GM12875 (cell line): ENCODE measurements around the gene TIAL1.
"Not testable (repeated sequence)": the region's sequence is repeated elsewhere in the genome, so short reads cannot be mapped to it uniquely, and the experiment has no call there.

Experiments used
- H3K4me3 ChIP-seq: one replicate; pipeline ENCODE4 v1.5.1; 2011; ENCODE audit warnings: low read depth, low read length, control low read depth
- TF ChIP-seq, protein P1 (sequence below): IDR thresholded peaks from 2 replicates; pipeline ENCODE4 v1.5.1; 2011; ENCODE audit warnings: low read depth, mild to moderate bottlenecking, control low read depth, inconsistent platforms, low read length, moderate library complexity, borderline replicate concordance; ENCODE audit not compliant: insufficient read depth

The TIAL1 gene

DNA sequence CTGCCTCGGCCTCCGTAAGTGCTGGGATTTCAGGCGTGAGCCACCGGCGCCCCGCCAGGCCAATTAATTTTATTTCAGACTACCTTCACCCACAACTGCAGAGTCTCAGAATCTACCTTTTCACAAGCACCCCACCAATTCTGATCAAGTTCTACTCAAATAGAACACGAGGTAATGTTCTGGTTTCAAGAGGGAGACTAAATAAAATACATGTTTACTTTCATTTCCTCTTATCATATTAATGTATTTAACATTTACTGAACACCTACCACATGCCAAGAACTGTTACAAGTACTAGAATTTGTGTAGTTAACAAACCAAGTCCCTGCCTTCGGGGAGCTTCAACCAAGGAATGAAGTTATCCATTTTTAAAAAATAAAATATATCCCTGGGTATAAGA, 28.8 kb downstream of the TIAL1 start:
- TF ChIP-seq, protein P1, sequence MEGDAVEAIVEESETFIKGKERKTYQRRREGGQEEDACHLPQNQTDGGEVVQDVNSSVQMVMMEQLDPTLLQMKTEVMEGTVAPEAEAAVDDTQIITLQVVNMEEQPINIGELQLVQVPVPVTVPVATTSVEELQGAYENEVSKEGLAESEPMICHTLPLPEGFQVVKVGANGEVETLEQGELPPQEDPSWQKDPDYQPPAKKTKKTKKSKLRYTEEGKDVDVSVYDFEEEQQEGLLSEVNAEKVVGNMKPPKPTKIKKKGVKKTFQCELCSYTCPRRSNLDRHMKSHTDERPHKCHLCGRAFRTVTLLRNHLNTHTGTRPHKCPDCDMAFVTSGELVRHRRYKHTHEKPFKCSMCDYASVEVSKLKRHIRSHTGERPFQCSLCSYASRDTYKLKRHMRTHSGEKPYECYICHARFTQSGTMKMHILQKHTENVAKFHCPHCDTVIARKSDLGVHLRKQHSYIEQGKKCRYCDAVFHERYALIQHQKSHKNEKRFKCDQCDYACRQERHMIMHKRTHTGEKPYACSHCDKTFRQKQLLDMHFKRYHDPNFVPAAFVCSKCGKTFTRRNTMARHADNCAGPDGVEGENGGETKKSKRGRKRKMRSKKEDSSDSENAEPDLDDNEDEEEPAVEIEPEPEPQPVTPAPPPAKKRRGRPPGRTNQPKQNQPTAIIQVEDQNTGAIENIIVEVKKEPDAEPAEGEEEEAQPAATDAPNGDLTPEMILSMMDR: no peak
- no peak overlapping the region for H3K4me3 ChIP-seq

DNA sequence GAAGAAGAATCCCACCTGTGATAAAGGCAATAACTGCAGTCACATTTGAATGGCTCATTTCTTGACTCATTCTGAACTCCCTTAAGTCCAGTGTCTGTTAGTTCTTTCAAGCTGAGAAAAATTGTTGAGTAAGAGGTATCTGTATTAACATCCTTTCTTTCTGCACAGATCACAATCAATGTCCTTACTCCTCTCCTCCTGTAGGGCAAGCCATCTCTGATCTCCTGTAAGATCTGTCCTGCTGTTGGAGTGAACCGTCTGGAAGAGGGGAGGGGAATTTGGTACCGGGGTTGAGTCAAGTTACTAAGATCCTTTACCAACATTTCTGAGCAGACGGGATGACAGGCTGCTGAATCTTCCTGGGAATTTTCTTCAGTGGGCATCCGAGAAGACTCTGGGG, 34.7 kb downstream of the TIAL1 start:
- TF ChIP-seq, protein P1: no peak

DNA sequence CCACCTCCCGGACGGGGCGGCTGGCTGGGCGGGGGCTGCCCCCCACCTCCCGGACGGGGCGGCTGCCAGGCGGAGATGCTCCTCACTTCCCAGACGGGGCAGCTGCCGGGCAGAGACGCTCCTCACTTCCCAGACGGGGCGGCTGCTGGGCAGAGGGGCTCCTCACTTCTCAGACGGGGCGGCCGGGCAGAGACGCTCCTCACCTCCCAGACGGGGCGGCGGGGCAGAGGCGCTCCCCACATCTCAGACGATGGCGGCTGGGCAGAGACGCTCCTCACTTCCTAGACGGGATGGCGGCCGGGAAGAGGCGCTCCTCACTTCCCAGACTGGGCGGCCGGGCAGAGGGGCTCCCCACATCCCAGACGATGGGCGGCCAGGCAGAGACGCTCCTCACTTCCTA, 37.3 kb downstream of the TIAL1 start:
- H3K4me3 ChIP-seq: not testable (repeated sequence)

More for the DNA sequence above, 34.7 kb downstream of the TIAL1 start:
- H3K4me3 ChIP-seq: no peak overlapping the region

DNA sequence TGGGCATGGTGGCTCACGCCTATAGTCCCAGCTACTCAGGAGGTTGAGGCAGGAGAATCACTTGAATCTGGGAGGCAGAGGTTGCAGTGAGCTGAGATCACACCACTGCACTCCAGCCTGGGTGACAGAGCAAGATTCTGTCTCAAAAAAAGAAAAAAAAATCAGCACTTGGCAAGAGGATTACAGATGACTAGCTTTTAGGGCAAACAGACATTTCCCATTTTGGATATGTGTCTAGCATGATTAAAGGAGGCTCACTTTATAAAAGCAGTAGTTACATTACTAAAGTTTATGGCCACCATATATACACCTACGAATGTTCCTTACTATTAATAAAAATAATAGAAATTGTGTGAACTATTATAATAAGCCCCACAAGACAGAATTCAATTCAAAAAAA, 40.7 kb downstream of the TIAL1 start:
- not testable (repeated sequence) for H3K4me3 ChIP-seq

DNA sequence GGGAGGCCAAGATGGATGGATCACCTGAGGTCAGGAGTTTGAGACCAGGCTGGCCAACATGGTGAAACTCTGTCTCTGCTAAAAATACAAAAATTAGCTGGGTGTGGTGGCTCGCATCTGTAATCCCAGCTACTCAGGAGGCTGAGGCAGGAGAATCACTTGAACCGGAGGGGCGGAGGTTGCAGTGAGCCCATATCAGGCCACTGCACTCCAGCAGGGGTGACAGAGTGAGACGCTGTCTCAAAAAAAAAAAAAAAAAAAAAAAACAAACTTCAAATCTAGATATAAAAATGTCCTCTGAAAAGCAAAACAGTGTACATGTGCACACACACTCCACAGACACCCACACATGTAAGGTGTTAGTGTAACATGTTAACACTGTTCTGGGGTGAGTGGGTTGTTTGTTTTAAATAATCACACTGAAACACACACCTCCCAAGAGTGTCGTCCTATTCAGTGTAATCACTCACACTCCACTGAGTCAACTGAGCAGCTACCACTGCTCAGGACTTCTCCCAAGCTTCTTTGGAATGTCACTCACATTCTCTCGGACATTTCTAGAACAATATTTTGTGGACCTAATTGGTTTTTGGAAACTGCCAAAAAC, 41.5 kb downstream of the TIAL1 start:
- TF ChIP-seq, protein P1: no peak
- H3K4me3 ChIP-seq: no peak overlapping the region

DNA sequence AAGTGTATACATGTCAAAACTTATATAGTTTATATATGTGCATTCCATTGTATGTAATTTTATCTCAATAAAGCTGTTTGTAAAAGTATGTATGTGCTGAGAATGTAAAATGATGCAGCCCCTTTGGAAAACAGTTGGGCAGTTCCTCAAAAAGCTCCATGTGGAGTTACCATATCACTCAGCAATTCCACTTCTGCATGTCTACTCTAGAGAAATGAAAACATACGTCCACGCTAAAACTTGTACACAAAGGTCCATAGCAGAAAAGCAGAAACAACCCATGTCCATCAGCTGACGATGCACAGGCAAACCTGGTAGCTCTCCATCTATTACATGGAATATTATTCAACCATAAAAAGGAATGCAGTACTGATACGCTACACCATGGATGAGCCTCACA, 45.9 kb downstream of the TIAL1 start:
- H3K4me3 ChIP-seq: no peak overlapping the region
- TF ChIP-seq, protein P1: no peak

DNA sequence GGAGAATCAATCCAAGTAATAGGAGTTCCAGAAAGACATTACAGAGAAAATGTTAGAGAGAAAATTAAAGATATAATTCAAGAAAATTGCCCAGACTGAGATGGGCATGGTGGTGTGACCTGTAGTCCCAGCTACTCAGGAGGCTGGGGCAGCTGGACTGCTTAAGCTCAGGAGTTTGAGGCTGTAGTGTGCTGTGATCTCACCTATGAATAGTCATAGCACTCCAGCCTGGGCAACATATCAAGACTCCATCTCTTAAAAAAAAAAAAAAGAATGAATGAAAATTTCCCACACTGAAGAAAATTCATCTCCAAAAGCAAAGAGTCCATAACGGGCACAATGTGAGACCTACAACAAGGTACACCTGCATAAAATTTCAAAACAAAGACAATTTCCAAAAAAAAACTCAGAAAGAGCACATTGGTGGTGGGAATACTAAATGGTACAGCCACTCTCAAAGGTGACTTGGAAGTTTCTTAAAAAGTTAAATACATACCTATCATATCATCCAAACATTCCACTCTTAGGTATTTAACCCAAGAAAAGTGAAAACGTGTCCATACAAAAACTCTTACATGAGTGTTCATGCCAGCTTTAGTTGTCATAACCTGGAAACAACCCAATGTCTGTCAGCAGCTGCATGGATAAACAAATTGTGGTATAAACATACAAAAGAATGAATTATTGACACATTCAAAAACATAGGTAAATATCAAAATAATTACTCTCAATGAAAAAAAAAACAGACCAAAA, 47.3 kb downstream of the TIAL1 start:
- no peak overlapping the region for H3K4me3 ChIP-seq
- TF ChIP-seq, protein P1: no peak

DNA sequence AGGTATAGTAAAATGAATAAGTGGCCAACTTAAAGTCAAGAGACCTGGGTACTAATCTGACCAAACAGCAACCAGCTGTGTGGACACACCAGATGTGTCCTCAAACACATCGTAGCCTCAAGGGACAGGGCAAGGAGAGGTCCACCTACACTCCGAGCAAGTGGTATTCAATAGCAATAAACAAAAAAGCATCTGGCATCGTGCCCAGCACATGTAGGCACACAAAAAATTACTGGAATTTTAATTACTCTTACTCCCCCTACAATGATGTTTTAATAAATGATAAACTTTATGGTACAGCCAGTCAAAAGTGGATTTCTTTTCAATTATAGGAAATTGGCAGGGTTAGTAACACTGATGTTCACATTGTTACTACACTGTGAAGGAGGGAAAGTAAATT, 50.8 kb downstream of the TIAL1 start:
- H3K4me3 ChIP-seq: no peak overlapping the region
- TF ChIP-seq, protein P1: no peak
